HG03135 (cell line): ENCODE data around the gene NARF.

Experiments used
- ATAC-seq: cut with Tn5 transposase; IDR thresholded peaks from one replicate; pipeline ENCODE4 v1.9.1; 2021; ENCODE audit warnings: mild to moderate bottlenecking, moderate library complexity; ENCODE audit not compliant: unreplicated experiment

Gene NARF

DNA sequence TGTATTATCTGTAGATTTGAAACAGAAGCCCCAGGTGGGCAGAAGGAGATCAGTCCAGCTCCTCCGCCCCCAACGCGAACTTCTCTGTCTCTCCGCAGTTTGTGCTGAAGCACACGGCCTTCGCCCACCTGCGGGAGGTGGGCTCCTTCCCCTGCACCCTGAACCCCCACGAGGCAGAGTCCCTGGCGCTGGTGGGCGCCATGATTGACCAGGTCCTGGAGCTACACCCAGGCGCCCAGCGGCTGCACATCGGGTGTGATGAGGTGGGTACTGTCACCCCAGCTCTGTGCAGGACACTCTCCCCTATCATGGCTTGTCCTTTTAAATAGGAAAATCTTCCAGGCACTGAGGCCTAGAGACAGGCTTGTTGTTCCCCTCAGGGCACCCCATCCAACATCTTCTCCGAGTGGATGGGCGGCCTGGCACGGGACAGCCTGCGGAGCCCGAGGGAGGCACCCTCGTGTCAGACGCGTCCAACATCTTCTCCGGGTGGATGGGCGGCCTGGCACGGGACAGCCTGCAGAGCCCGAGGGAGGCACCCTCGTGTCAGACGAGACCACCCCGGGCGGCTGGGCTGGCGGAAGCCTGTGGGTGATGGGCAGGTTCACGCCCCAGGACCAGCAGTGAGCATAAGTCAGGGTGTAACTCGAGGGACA is 24.9 kb upstream of the NARF start:
- no peak for ATAC-seq

DNA sequence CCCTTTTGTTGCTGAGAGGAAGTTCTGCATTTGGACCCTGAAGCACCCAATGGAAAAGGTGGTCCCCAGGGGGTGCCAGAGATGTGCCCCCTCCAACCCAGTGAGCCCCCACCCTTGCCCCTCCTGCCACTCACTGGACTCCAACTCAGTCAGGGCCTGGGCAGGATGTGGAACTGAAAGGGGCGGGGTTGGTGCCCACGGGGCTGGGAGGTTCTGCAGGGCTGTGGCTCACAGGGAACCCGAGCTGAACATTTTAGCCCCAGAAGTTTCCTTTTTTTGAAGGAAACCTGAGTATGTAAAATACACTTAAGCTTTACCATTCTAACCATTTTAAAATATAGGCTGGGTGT is 24.4 kb upstream of the NARF start:
- ATAC-seq: no peak

DNA sequence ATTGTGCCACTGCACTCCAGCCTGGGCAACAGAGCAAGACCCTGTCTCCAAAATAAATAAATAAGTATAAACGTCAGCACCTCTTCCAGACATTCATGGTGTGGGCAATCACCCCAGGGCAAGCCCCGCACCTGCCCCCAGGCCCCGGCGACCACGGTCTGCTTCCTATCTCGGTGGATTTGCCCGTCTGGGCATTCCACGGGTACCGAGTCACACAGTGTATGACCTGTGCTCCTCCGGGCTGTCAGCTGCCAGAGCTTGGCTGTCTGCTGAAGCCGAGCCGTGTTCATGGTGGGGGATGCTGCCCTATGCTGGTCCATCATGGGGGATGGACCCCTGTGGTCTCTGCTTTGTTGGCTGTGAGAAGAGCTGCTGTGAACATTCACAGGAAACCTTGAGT is 23.4 kb upstream of the NARF start:
- no peak for ATAC-seq

DNA sequence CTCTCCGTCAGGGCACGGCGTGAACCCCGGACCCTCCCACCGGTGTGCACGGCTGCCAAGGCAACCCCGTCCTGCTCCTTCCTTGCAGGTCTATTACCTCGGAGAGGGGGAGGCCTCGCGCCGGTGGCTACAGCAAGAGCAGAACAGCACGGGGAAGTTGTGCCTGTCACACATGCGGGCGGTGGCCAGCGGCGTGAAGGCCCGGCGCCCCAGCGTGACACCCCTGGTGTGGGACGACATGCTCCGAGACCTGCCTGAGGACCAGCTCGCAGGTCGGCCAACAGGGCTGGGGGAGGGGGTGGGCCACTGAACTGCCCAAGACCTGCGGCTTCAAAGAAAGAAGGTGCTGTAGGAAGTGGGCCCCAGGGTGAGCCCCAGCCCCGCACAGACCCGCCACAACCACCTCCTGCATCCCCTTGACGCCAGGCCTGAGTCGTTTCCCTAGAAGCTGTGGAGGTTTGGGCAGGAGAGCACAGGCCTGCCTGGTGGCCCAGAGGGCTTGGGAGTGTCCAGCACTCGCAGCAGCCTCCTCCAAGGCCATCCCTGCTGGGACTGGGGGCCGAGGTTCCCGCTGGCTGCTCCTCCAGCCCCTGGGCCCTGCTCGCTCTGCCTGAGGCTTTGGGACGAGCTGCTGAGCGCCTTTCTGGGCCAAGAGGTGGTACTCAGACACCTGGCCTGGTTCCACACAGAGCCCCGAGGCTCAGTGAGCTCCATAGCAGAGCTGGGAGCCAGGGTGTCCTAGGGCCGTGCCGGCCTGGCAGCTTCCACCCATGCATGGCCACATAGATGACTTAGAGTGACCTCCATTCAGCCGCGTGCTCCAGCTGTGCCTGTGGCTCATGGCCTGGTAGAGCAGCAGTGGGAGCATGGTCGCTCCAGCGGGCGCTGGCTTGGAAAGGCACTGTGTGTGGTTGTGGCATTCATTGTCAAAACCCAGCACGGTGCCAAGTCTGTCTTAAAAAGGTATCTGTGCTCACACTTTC is 22.6 kb upstream of the NARF start:
- no peak for ATAC-seq

DNA sequence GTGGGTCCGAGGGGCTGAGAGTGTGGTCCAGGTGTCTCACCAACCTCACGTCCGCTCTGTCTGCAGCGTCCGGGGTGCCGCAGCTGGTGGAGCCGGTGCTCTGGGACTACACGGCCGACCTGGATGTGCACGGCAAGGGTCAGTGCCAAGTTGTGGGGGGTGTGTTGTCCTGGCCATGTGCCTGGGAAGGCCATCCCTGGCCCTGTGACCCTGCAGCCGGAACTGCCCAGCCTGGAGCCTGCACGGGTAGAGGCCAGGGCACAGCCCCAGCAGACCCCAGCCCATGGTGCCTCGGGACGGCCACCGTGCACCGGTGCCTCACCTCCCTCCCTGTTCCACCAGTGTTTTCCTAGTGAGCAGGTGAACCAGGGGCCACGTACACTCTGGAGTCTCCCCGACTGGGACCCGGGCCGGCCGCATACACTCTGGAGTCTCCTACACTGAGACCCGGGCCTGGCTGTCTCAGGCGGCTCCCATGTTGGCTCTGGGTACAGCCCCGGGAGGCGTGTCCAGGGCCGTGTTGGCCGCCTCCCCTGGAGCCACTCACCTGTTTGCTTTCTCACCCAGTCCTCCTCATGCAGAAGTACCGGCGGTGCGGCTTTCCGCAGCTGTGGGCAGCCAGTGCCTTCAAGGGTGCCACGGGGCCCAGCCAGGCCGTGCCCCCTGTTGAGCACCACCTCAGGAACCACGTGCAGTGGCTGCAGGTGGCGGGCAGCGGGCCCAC is 21.8 kb upstream of the NARF start:
- no peak for ATAC-seq

DNA sequence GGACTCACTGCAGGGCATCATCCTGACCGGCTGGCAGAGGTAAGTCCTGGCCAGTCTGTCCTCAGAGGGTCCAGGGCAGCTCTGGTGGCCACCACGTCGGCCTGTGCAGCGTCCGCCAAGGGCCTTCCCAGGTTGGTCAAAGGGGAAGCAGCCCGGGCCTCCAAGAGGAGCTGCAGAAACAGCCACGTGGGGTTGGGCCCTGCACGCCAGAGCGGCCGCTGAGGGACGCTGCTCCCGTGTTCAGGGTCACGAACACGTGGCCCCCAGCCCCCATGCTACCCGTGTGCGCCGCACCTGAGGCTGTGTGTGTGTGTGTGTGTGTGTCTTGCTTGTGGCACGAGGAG is 21.2 kb upstream of the NARF start:
- ATAC-seq: no peak

DNA sequence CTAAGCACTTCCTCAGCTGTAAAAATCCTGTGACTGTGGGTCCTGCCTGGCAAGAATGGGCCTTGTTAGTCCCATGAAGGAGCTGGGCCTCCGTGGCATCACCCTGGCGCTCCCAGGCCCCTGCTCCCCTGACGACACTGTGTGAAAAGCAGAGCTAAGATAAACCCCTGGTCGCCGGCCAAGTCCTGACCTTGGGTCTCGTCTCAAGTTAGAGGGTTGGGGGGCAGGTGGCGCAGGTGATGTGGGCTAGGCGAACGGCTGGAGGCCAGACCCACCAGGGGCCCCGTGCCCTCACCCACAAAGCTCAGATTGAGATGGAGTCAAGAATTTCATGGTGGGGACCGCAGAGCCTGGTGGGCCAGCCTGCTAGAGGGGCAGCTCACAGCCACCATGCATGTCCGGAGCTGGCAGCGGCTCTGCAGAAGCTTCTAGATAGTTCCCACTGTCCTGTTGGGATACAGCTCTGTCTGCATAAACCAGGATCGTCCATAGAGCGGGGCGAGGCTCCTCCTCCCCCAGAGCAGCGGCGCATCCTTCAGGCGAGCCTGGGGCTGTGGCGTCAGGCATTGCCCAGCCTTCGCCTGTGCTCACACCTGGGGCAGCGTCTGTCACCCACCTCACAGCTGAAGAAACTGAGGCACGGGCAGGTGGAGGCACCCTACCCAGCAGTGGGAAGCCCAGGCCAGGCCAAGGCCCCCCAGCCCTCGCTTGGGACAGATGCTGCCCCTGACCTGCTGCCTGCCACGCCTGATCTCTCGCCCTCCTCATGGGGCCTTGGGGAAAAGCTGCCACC is 19.9 kb upstream of the NARF start:
- ATAC-seq: no peak

DNA sequence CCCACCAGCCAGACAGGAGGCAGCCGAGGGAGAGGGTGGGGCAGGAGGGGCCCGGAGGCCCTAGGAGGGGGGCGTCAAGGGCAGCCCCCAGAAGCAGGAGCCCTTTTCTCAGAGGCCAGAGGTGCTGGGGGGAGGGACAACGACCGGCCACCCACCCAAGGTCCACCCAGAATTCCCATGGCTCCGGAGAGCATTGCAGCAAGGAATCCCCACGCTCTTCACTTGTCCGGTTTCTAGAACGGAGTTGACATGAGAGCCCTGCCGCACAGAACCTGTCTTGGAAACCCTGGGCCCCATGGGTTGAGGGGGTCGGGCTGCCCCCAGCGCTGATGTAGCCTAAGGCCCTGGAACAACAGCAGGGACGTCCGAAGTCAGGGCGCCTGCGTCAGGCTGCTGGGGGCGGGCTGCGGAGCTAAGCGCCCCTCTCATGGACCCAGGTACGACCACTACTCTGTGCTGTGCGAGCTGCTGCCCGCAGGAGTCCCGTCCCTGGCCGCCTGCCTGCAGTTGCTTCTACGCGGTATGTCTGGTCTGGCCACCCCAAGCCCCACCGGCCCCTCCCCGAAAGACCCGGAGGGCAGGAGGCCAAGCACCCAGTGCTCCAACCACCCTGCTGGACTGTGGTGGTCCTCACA is 19.2 kb upstream of the NARF start:
- ATAC-seq: no peak

DNA sequence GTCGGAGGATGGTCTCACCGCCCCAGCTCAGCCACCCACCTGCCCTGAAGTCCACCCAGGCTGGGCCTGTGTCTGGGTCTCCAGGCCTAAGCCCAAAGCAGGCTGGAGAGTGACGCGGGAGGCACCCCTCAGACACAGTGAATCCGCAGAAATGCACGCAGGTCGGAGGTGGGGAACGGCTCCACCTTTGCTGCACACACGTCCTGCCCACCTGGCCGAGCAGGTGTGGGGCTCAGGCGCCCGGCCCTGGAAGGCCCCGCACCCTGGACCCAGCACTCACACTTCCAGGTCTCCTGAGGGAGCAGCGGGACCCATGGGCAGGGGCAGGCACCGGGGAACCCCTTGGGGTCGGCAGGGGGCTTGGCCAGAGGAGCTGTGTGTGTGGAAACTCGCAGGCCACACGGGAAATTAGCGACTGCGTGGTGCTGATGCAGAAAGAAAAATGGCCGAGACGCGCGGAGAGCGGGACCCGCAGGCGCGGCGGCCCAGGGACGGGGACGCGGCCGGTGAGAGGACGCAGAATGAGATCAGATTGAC is 18.6 kb upstream of the NARF start:
- no peak for ATAC-seq

DNA sequence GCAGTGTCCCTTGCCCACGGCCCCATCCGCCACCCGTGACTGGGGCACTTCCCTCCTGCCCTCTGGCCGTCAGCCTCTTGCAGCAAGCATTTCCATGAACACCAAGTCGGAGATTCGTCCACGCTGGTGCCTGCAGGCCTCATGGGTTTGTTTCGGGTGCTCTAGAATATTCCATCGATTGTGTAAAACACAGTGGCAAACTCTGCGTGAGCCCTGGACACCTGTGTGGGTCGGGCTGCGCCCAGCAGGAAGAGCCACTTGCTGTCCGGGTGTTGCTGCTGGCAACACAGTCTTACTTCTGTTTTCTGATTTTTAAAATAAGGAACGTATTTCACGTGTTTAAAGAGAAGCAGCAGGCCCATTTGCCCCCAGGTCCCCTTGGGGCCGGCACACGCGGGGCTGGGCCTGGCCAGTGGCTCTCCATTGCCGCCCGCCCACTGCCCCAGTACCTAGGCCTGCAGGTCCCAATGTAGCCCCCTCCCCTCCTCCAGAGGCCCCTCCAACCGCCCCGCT is 18.0 kb upstream of the NARF start:
- no peak for ATAC-seq

DNA sequence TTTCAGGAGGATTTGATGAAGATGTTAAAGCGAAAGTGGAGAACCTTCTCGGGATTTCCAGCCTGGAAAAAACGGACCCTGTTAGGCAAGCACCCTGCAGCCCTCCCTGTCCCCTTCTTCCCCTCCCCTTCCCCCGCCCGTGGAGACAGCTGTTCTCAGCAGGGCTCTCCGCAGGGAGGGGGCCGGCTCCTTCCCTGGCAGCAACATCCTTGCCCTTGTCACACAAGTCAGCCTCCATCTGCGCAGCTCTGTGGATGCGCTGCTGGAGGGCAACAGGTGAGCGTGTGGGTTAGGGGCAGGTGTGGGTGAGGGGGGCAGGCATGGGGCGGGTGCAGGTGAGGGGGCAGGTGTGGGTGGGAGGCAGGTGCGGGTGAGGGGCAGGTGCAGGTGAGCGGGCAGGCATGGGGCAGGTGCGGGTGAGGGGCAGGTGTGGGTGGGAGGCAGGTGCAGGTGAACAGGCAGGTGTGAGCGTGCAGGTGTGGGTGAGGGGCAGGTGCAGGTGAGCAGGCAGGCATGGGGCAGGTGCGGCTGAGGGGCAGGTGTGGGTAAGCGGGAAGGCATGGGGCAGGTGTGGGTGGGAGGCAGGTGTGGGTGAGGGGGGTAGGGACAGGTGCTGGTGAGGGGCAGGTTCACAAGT is 17.4 kb upstream of the NARF start:
- ATAC-seq: no peak

DNA sequence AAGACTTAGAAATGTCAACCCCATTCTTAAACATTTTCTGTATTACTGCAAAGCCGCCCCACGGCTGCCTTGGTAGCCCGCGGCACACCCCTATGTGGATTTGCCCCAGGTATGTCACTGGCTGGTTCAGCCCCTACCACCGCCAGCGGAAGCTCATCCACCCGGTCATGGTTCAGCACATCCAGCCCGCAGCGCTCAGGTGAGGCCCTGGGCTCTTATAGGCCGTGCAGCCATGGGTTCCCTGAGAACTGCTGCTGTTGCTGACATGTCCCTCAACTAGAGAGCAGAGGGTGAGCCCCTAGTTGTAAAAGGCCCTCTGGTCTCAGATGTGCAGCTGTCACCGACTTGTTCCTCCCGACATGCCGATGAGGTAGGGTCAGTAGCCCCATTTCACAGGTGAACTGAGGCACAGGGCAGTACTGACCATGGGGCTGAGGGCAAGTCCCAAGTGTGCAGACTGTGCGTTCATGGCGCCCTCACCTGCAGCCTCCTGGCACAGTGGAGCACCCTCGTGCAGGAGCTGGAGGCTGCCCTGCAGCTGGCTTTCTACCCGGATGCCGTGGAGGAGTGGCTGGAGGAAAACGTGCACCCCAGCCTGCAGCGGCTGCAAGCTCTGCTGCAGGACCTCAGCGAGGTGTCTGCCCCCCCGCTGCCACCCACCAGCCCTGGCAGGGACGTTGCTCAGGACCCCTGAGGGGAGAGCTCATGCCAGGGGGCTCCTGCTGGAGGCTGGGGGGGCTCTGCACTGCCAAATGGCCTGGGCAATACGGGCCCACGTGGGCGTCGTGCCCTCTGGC is 16.7 kb upstream of the NARF start:
- ATAC-seq: no peak

DNA sequence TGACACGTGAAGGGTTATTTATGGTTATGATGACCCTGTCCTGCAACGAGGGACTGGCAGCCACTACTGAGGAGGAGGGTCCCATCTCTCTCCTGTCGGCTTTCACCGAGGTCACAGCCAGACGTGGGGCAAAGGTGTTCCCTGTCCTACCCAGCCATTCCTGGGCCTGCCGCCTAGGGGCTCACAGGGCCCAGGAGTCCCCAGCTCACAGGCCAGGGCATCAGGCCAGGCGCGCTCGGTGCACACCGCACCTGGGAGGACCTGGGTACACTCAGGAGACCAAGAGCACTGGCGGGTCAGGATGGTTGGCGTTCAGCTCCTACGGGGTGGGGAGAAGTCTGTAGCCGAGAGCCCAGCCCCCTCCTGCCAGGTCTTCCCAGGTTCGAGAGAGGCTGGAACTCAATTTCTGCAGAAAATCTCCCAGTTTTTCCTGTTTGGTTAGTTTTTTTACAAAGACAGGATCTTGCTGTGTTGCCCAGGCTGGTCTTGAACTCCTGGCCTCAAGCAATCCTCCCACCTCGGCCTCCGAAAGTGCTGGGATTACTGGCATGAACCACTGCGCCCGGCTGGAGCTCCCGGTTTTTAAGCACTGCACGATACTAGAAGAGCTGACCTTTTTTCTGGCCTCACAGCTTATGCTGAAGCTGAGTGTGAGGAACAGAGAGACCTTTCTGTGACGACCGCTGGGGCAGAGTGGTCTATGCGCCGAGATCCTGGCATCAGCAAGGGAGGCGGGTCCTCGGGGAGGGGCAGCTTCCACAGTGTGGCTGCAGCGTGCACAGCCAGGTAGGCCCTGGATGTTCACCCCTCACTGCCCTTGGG is 15.7 kb upstream of the NARF start:
- ATAC-seq: no peak

DNA sequence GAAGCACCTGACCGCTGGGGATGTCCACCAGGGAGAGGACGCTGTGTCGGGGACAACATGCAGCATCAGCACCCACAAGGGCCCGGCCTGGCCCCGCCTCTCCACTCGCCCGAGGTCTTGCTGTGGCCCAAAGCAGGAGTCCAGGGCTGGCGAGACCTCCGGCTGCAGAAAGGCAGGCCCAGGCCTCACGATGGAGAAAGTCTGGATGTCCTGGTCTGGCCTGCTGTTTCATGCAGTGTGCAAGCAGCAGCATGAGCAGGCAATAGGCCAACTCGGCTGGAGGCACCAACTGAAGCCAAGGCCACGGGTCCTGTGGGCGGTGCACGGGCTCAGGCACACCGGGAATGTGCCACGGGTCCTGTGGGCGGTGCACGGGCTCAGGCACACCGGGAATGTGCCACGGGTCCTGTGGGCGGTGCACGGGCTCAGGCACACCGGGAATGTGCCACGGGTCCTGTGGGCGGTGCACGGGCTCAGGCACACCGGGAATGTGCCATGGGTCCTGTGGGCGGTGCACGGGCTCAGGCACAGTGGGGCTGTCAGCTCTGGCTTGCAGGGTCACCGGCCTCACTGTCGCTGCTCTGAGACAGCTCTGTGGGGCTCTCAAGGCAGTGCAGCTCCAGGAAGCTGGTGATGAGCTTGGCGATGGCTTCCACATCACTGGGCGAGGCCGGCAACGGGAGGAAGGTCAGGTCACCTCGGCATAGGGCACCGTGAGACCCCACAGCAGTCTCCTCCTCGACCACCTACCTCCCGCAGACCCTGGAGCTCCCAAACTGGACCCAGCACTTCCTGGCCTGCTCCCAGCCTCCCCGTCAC is 14.9 kb upstream of the NARF start:
- no peak for ATAC-seq

DNA sequence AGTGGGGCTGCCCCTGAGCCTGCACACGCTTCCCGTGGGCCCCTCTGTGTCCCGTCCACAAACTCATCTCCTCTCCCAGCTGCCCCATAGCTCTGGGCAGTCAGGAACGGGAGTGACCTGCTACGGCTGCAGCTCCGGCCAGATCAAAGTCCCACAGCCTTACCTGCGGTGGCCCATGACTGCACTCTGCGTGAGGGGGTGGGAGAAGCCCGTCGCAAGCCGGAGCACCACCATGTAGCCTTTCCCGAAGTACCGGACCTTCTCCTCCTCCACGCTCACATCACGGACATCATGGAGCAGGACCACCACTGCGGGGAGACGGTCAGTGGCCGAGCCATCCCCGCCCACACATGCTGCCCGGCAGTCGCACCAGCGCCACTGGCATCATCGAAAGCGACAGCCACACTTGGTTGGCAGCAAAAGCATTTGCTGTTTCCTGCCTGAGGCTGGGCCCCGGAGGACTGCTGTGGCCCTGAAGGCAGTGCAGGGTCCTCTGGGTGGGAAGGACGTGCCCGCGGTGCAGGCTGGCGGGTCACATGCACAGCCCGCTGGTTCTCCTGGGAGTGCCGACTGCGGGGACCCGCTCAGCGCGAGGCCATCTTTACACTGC is 14.2 kb upstream of the NARF start:
- no peak for ATAC-seq

DNA sequence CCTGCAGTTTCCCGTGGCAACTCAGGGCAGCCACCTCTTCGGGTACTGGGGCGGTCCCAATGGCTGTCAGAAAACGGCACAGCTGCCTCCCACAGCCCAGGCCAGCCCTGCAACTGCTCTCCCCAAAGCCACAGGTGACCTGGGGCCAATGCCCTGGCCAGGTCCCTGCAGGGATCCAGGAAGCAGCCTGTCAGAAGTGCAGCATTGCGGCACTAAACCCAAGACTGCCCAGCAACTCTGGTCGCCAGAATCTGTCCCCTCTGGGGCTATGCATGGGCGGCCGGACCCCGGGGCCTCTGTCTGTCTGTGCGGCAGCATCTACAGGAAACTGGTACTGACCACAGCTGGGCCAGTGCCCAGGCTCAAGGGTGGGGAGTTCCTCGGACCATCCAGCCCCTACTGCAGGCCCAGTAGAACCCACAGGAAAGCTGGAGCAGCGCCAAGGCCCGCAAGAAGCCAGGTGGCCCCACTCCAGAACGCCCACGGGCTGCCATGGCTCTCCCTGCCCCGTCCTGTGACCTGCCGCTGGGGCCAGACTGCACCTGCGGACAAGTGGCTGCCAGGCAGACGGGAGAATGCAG is 13.5 kb upstream of the NARF start:
- ATAC-seq: no peak
